Activated CD8-positive, alpha-beta T cell treated with anti-CD3 and anti-CD28 coated beads, Interleukin-2, amount 10 ng/mL, durations not matched to agents 7 days and 5 days (primary cell): ENCODE measurements around the gene QRICH1. TPM values are rescaled to one million over a fixed set of nuclear protein-coding genes. Genes with fewer than 3 reads are reported as not detected.

Experiments
- ATAC-seq: fragments of 150-1000 bp; cut with Tn5 transposase; one replicate; pipeline ENCODE4 v1.10.0; 2021; ENCODE audit warnings: moderate library complexity
- CTCF ChIA-PET: fragments of 350-600 bp; sonication (Branson Sonifier 250); formaldehyde crosslinking; loops from one replicate; lab custom pipeline; 2021; ENCODE audit warnings: antibody characterized with exemption; lab: Charles Lee
- POLR2A ChIA-PET: fragments of 350-600 bp; sonication (Branson Sonifier 250); formaldehyde crosslinking; loops from one replicate; lab custom pipeline; 2021; ENCODE audit warnings: antibody characterized with exemption; lab: Charles Lee
- DNase-seq: peaks from one replicate; pipeline ENCODE4 v3.0.0-alpha.2; 2020
- H3K27ac Mint-ChIP-seq: one replicate; pipeline ENCODE4 v1.8.0; 2021; ENCODE audit warnings: mild to moderate bottlenecking, mixed read lengths
- H3K27me3 Mint-ChIP-seq: one replicate; pipeline ENCODE4 v1.8.0; 2021; ENCODE audit warnings: low read depth, mixed read lengths
- H3K36me3 Mint-ChIP-seq: one replicate; pipeline ENCODE4 v1.8.0; 2021; ENCODE audit warnings: low read depth, mixed read lengths
- H3K4me1 Mint-ChIP-seq: one replicate; pipeline ENCODE4 v1.8.0; 2021; ENCODE audit warnings: low read depth, mixed read lengths
- H3K4me3 Mint-ChIP-seq: one replicate; pipeline ENCODE4 v1.8.0; 2021; ENCODE audit warnings: mild to moderate bottlenecking, mixed read lengths
- H3K9me3 Mint-ChIP-seq: one replicate; pipeline ENCODE4 v1.8.0; 2022; ENCODE audit warnings: mixed read lengths; ENCODE audit not compliant: insufficient read depth
- total RNA-seq, 2 experiments: library from RNA; stranded (reverse); gene quantifications; one replicate each; pipeline ENCODE4 v1.2.3, GENCODE V29; 2021

The QRICH1 gene
- total RNA-seq, 2 experiments from 2014 or later: 130 to 131 TPM

GRCh38 chr3:49007068-49007770 lies 86.7 kb downstream of the QRICH1 start, which contains the start of gene WDR6:
WDR6 (plus strand) TSS chr3:49007391; CDS start chr3:49007432, 41 bp downstream.
- peak; percentile 99 for DNase-seq
- Mint-ChIP-seq H3K27me3 (no peaks in the 10 kb centered on the region), H3K4me3 (peak within 1 kb of the TSS; percentile 100), H3K4me1 (peaks cover 31% of the 10 kb centered on the region), H3K27ac (peak within 1 kb of the TSS; percentile 100), H3K36me3 (peaks cover 20% of the 10 kb centered on the region), H3K9me3 (no peaks in the 10 kb centered on the region)
- peak; percentile 94 for ATAC-seq
- ChIA-PET POLR2A (interaction anchor here (0.6 to 5.9 kb wide), 22 partner anchors 10 to 333 kb away, joined by 3 to 160 read pairs (median 4); partner anchors contain the start of genes DALRD3, IMPDH2, IP6K2 and NDUFAF3), CTCF (interaction anchor here (0.6 to 19.2 kb wide), 9 partner anchors 11 to 290 kb away, joined by 3 to 319 read pairs (median 5); partner anchors contain the start of genes ARIH2, DALRD3, IP6K2 and NDUFAF3)

- H3K4me1 Mint-ChIP-seq: peaks cover 28% of the 10 kb centered on the region
- ChIA-PET POLR2A (interaction anchor here (0.6 to 5.9 kb wide), 21 partner anchors 10 to 334 kb away, joined by 3 to 160 read pairs (median 4); partner anchors contain the start of genes DALRD3, IMPDH2, IP6K2 and NDUFAF3), CTCF (interaction anchor here (0.6 to 19.2 kb wide), 9 partner anchors 12 to 290 kb away, joined by 3 to 319 read pairs (median 5); partner anchors contain the start of genes ARIH2, DALRD3, IP6K2 and NDUFAF3)
- peak; percentile 0 for ATAC-seq
- H3K27ac Mint-ChIP-seq: peak overlapping the region; percentile 100
- peak overlapping the region; percentile 100 for H3K4me3 Mint-ChIP-seq
- H3K36me3 Mint-ChIP-seq: peaks cover 14% of the 10 kb centered on the region
- H3K27me3 Mint-ChIP-seq: no peaks in the 10 kb centered on the region
- no peak for DNase-seq
- H3K9me3 Mint-ChIP-seq: no peaks in the 10 kb centered on the region
Measured at GRCh38 chr3:49006408-49007067, 87.3 kb downstream of the QRICH1 start.

GRCh38 chr3:49005998-49006397 lies 87.9 kb downstream of the QRICH1 start:
- H3K27me3 Mint-ChIP-seq: no peaks in the 10 kb centered on the region
- ATAC-seq: no peak
- H3K4me3 Mint-ChIP-seq: peak overlapping the region; percentile 100
- H3K4me1 Mint-ChIP-seq: peaks cover 28% of the 10 kb centered on the region
- H3K27ac Mint-ChIP-seq: peak overlapping the region; percentile 100
- ChIA-PET POLR2A (interaction anchor here (1.4 to 5.9 kb wide), 5 partner anchors 9 to 334 kb away, joined by 6 to 160 read pairs (median 21); partner anchors contain the start of genes DALRD3, IMPDH2, NDUFAF3 and P4HTM), CTCF (interaction anchor here (4.4 to 19.2 kb wide), 2 partner anchors 13 to 15 kb away, joined by 92 to 319 read pairs; partner anchors contain the start of genes DALRD3, NDUFAF3 and P4HTM)
- no peaks in the 10 kb centered on the region for H3K9me3 Mint-ChIP-seq
- peaks cover 14% of the 10 kb centered on the region for H3K36me3 Mint-ChIP-seq
- DNase-seq: no peak

- ChIA-PET CTCF (no interaction called here), POLR2A (interaction anchor here (5.9 kb wide), 2 partner anchors 14 to 16 kb away, joined by 73 to 160 read pairs; partner anchors contain the start of genes DALRD3, NDUFAF3 and P4HTM)
- H3K9me3 Mint-ChIP-seq: no peaks in the 10 kb centered on the region
- ATAC-seq: no peak
- peaks cover 14% of the 10 kb centered on the region for H3K36me3 Mint-ChIP-seq
- no peak overlapping the region for H3K4me3 Mint-ChIP-seq
- H3K27me3 Mint-ChIP-seq: no peaks in the 10 kb centered on the region
- H3K27ac Mint-ChIP-seq: no peak overlapping the region
- DNase-seq: no peak
- peaks cover 28% of the 10 kb centered on the region for H3K4me1 Mint-ChIP-seq
Measured at GRCh38 chr3:49005303-49005680, 88.6 kb downstream of the QRICH1 start.

GRCh38 chr3:49004352-49005302 lies 89.2 kb downstream of the QRICH1 start:
- Mint-ChIP-seq H3K9me3 (no peaks in the 10 kb centered on the region), H3K27ac (no peak overlapping the region), H3K27me3 (no peaks in the 10 kb centered on the region), H3K4me1 (peaks cover 28% of the 10 kb centered on the region), H3K36me3 (peaks cover 14% of the 10 kb centered on the region), H3K4me3 (no peak overlapping the region)
- ChIA-PET POLR2A (interaction anchor here (5.9 kb wide), 2 partner anchors 15 to 16 kb away, joined by 73 to 160 read pairs; partner anchors contain the start of genes DALRD3, NDUFAF3 and P4HTM), CTCF (interaction anchor here (0.7 kb wide), 1 partner anchor 17 kb away, joined by 4 read pairs; no protein-coding TSS in a partner anchor)
- no peak for DNase-seq
- no peak for ATAC-seq

- no peak for DNase-seq
- no peak overlapping the region for H3K4me3 Mint-ChIP-seq
- POLR2A ChIA-PET: interaction anchor here (1.0 to 2.2 kb wide), 2 partner anchors 12 to 16 kb away, joined by 3 to 6 read pairs; partner anchors contain the start of gene P4HTM
- peaks cover 3% of the 10 kb centered on the region for H3K4me1 Mint-ChIP-seq
- no peak for ATAC-seq
- H3K36me3 Mint-ChIP-seq: peaks cover 4% of the 10 kb centered on the region
- no peaks in the 10 kb centered on the region for H3K27me3 Mint-ChIP-seq
- no peaks in the 10 kb centered on the region for H3K9me3 Mint-ChIP-seq
- CTCF ChIA-PET: interaction anchor here (2.1 kb wide), 1 partner anchor 13 kb away, joined by 8 read pairs; no protein-coding TSS in a partner anchor
- peak overlapping the region; percentile 39 for H3K27ac Mint-ChIP-seq
Measured at GRCh38 chr3:49001155-49001554, 92.7 kb downstream of the QRICH1 start.

GRCh38 chr3:48999085-48999858 lies 94.6 kb downstream of the QRICH1 start:
- Mint-ChIP-seq H3K27ac (no peak overlapping the region), H3K4me1 (peaks cover 9% of the 10 kb centered on the region), H3K4me3 (no peak overlapping the region), H3K36me3 (peaks cover 11% of the 10 kb centered on the region), H3K27me3 (no peaks in the 10 kb centered on the region), H3K9me3 (no peaks in the 10 kb centered on the region)
- ATAC-seq (no peak), DNase-seq (no peak)
- ChIA-PET CTCF (interaction anchor here (2.1 kb wide), 1 partner anchor 12 kb away, joined by 8 read pairs; no protein-coding TSS in a partner anchor), POLR2A (no interaction called here)

- H3K27ac Mint-ChIP-seq: no peak overlapping the region
- CTCF ChIA-PET: interaction anchor here (15.6 kb wide), 1 partner anchor 17 kb away, joined by 319 read pairs; the partner anchor contains the start of genes DALRD3, NDUFAF3 and WDR6
- H3K36me3 Mint-ChIP-seq: peaks cover 15% of the 10 kb centered on the region
Measured at GRCh38 chr3:48997714-48998637, 95.9 kb downstream of the QRICH1 start.

GRCh38 chr3:48997102-48997635 lies 96.7 kb downstream of the QRICH1 start:
- H3K9me3 Mint-ChIP-seq: no peaks in the 10 kb centered on the region
- peaks cover 19% of the 10 kb centered on the region for H3K4me1 Mint-ChIP-seq
- H3K27ac Mint-ChIP-seq: no peak overlapping the region
- no peak overlapping the region for H3K4me3 Mint-ChIP-seq
- H3K27me3 Mint-ChIP-seq: no peaks in the 10 kb centered on the region
- ChIA-PET CTCF (interaction anchor here (15.6 kb wide), 1 partner anchor 18 kb away, joined by 319 read pairs; the partner anchor contains the start of genes DALRD3, NDUFAF3 and WDR6), POLR2A (interaction anchor here (1.0 to 3.8 kb wide), 4 partner anchors 8 to 97 kb away, joined by 3 to 21 read pairs (median 6); partner anchors contain the start of genes NDUFAF3 and WDR6)
- no peak for ATAC-seq
- H3K36me3 Mint-ChIP-seq: peaks cover 15% of the 10 kb centered on the region
- DNase-seq: no peak

More at GRCh38 chr3:48997714-48998637, 95.9 kb downstream of the QRICH1 start:
- peaks cover 21% of the 10 kb centered on the region for H3K4me1 Mint-ChIP-seq
- H3K9me3 Mint-ChIP-seq: no peaks in the 10 kb centered on the region
- no peaks in the 10 kb centered on the region for H3K27me3 Mint-ChIP-seq
- ATAC-seq (no peak), DNase-seq (no peak)
- H3K4me3 Mint-ChIP-seq: no peak overlapping the region
- POLR2A ChIA-PET: interaction anchor here (1.1 to 3.8 kb wide), 2 partner anchors 9 kb away, joined by 3 to 21 read pairs; partner anchors contain the start of gene WDR6
